ENCODE results near the gene PAX2. TPM values are rescaled to one million over a fixed set of nuclear protein-coding genes. Genes with fewer than 3 reads are reported as not detected.

PAX2 gene
- total RNA-seq, 1 donor from 2014 or later, result not detected

GRCh38 chr10:100742076-100742771, 3.2 kb upstream of the PAX2 start:
- H3K9me3 Mint-ChIP-seq (ENCODE audit: unreplicated experiment), result peaks cover 19% of the 10 kb centered on the region
- peak; percentile 33 for DNase-seq
- H3K4me1 Mint-ChIP-seq (ENCODE audit: low read depth, unreplicated experiment), result peaks cover 18% of the 10 kb centered on the region
- TF ChIP-seq CTCF (IDR thresholded peaks at IDR 0.05; ENCODE audit: partially characterized antibody, unreplicated experiment), result no peak
- H3K4me3 Mint-ChIP-seq (ENCODE audit: unreplicated experiment), result no peak overlapping the region
- no peak overlapping the region for H3K27ac Mint-ChIP-seq (ENCODE audit: unreplicated experiment)
- H3K36me3 Mint-ChIP-seq (ENCODE audit: unreplicated experiment), result no peaks in the 10 kb centered on the region
- H3K27me3 Mint-ChIP-seq (ENCODE audit: unreplicated experiment), result peaks cover 58% of the 10 kb centered on the region

- peaks cover 57% of the 10 kb centered on the region for H3K27me3 Mint-ChIP-seq (ENCODE audit: unreplicated experiment)
- no peak overlapping the region for H3K27ac Mint-ChIP-seq (ENCODE audit: unreplicated experiment)
- DNase-seq, result no peak
- H3K4me3 Mint-ChIP-seq (ENCODE audit: unreplicated experiment), result no peak overlapping the region
- no peaks in the 10 kb centered on the region for H3K36me3 Mint-ChIP-seq (ENCODE audit: unreplicated experiment)
- TF ChIP-seq CTCF (IDR thresholded peaks at IDR 0.05; ENCODE audit: partially characterized antibody, unreplicated experiment), result no peak
- H3K4me1 Mint-ChIP-seq (ENCODE audit: low read depth, unreplicated experiment), result peaks cover 15% of the 10 kb centered on the region
- peaks cover 21% of the 10 kb centered on the region for H3K9me3 Mint-ChIP-seq (ENCODE audit: unreplicated experiment)
These were observed 2.4 kb upstream of the PAX2 start for GRCh38 chr10:100742936-100743335.

DNA sequence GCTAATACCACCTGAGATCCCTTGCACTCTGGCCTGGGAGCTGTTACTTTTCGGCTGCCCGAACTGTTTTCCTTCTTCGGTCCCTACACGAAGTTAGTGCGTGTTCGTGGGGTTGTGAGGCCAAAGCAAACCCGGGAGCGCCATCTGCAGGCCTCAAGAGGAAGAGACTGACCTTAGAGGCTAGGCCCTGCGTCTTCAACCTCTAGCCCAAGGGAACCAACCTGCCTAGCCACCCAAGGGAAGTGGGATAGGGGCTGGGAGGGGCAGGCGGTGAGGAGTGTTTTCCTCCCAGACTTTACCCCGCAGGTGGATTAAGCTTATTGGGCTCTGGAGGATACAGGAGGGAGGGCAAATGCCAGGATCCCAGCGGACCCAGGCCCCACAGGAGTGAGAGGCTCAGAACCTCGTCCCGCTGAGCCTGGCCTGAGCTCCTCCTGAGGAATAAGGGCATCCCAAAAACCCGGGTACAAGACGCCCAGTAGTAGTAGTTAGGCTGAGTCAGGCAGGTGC, 1.7 kb upstream of the PAX2 start:
- Mint-ChIP-seq H3K36me3 (ENCODE audit: unreplicated experiment) (no peaks in the 10 kb centered on the region), H3K27me3 (ENCODE audit: unreplicated experiment) (peaks cover 49% of the 10 kb centered on the region), H3K9me3 (ENCODE audit: unreplicated experiment) (peaks cover 17% of the 10 kb centered on the region), H3K4me3 (ENCODE audit: unreplicated experiment) (no peak overlapping the region), H3K4me1 (ENCODE audit: low read depth, unreplicated experiment) (peaks cover 9% of the 10 kb centered on the region), H3K27ac (ENCODE audit: unreplicated experiment) (no peak overlapping the region)
- TF ChIP-seq CTCF (IDR thresholded peaks at IDR 0.05; ENCODE audit: partially characterized antibody, unreplicated experiment), result peak; percentile 67
- peak; percentile 35 for DNase-seq

- Mint-ChIP-seq H3K4me3 (ENCODE audit: unreplicated experiment) (peak overlapping the region; percentile 69), H3K4me1 (ENCODE audit: low read depth, unreplicated experiment) (peaks cover 10% of the 10 kb centered on the region), H3K9me3 (ENCODE audit: unreplicated experiment) (peaks cover 17% of the 10 kb centered on the region), H3K27ac (ENCODE audit: unreplicated experiment) (no peak overlapping the region), H3K27me3 (ENCODE audit: unreplicated experiment) (peaks cover 49% of the 10 kb centered on the region), H3K36me3 (ENCODE audit: unreplicated experiment) (no peaks in the 10 kb centered on the region)
- no peak for TF ChIP-seq CTCF (IDR thresholded peaks at IDR 0.05; ENCODE audit: partially characterized antibody, unreplicated experiment)
- DNase-seq, result peak; percentile 45
These were observed 1.0 kb upstream of the PAX2 start for GRCh38 chr10:100744136-100744986.

All from glutamatergic neuron (in vitro differentiated cells).